ENCODE results near the gene MIEF2. TPM values are rescaled to one million over a fixed set of nuclear protein-coding genes. Genes with fewer than 3 reads are reported as not detected.

Gene MIEF2
- total and polyA plus RNA-seq, 2 donors from 2014 or later: 19.3 to 25.3 TPM

GRCh38 chr17:18256776-18257175 is 3.7 kb upstream of the MIEF2 start:
- TF ChIP-seq, protein P1, sequence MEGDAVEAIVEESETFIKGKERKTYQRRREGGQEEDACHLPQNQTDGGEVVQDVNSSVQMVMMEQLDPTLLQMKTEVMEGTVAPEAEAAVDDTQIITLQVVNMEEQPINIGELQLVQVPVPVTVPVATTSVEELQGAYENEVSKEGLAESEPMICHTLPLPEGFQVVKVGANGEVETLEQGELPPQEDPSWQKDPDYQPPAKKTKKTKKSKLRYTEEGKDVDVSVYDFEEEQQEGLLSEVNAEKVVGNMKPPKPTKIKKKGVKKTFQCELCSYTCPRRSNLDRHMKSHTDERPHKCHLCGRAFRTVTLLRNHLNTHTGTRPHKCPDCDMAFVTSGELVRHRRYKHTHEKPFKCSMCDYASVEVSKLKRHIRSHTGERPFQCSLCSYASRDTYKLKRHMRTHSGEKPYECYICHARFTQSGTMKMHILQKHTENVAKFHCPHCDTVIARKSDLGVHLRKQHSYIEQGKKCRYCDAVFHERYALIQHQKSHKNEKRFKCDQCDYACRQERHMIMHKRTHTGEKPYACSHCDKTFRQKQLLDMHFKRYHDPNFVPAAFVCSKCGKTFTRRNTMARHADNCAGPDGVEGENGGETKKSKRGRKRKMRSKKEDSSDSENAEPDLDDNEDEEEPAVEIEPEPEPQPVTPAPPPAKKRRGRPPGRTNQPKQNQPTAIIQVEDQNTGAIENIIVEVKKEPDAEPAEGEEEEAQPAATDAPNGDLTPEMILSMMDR (IDR thresholded peaks at IDR 0.05; ENCODE audit: borderline replicate concordance, extremely low read depth, insufficient read depth): no peak
- H3K27me3 ChIP-seq (ENCODE audit: control insufficient read depth, insufficient read depth, low read length): no peaks in the 10 kb centered on the region
- DNase-seq: peak in 1 of 5 donors; percentile 61
- H3K27ac ChIP-seq (ENCODE audit: low read depth in 2 of 2, low read length in 2 of 2): peak overlapping the region in 1 of 2 donors; percentile 95
- peaks cover 3 to 24% (median 12%) of the 10 kb centered on the region in 3 donors for H3K36me3 ChIP-seq (ENCODE audit: control insufficient read depth in 2 of 3, insufficient read depth in 3 of 3, low read length in 3 of 3)
- peaks cover 0 to 34% (median 18%) of the 10 kb centered on the region in 3 donors for H3K4me1 ChIP-seq (ENCODE audit: control insufficient read depth in 2 of 3, insufficient read depth in 2 of 3, low read depth in 1 of 3, low read length in 3 of 3)
- H3K9me3 ChIP-seq (ENCODE audit: control insufficient read depth in 2 of 3, insufficient read depth in 1 of 3, low read length in 3 of 3): no peaks in the 10 kb centered on the region
- no peak for FAIRE-seq
- peak overlapping the region in 2 of 3 donors; percentile 54 to 97 for H3K9ac ChIP-seq (ENCODE audit: low read length in 3 of 3)
- H3K4me3 ChIP-seq (ENCODE audit: low read length in 3 of 3): peak overlapping the region in 2 of 3 donors; percentile 90 to 93
- intact Hi-C loops (cut with DNase I): no loop called here

DNA sequence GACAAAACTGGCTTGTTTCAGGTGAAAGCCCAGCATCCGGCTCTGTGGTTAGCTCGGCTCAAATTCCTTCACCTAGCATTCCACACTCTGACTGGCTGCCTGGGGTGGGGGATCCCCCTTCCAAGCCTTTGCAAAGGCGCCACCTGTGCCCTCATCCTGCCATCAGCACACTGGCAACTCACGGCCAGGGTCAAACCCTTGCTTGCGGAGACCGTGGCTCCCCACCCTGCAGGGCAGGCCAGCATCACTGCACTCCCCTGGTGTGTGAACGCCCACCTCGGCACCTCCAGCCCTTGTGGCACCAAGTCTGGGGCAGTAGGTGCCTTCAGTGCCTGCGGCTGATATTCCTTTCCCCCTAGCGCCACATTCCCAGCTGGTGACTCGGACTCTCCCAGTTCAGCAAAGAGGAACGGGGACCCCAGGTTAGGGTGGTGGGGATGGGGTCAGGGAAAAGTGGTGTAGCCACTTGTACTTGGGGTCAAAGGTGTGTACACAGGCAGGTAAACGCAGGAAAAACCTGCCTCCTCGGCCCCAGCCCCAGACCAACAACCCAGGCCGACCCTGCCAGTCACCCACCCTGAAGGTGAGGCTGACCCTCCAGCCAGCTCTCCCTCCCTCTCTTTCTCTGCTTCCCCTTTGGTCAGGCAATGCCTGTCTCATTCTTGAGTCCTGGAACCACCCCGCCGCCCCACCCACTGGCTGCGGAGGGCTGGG is 3.0 kb upstream of the MIEF2 start:
- Histone ChIP-seq H3K4me3 (ENCODE audit: low read length in 3 of 3) (peak overlapping the region; percentile 83 to 93 (median 90)), H3K36me3 (ENCODE audit: control insufficient read depth in 2 of 3, insufficient read depth in 3 of 3, low read length in 3 of 3) (peaks cover 3 to 18% (median 12%) of the 10 kb centered on the region in 3 donors), H3K27me3 (ENCODE audit: control insufficient read depth, insufficient read depth, low read length) (no peaks in the 10 kb centered on the region), H3K9me3 (ENCODE audit: control insufficient read depth in 2 of 3, insufficient read depth in 1 of 3, low read length in 3 of 3) (no peaks in the 10 kb centered on the region), H3K9ac (ENCODE audit: low read length in 3 of 3) (peak overlapping the region; percentile 54 to 97 (median 71)), H3K4me1 (ENCODE audit: control insufficient read depth in 2 of 3, insufficient read depth in 2 of 3, low read depth in 1 of 3, low read length in 3 of 3) (peaks cover 0 to 41% (median 23%) of the 10 kb centered on the region in 3 donors), H3K27ac (ENCODE audit: low read depth in 2 of 2, low read length in 2 of 2) (peak overlapping the region; percentile 94 to 95)
- TF ChIP-seq, protein P1 (IDR thresholded peaks at IDR 0.05; ENCODE audit: borderline replicate concordance, extremely low read depth, insufficient read depth): no peak
- intact Hi-C loops (cut with DNase I): no loop called here
- FAIRE-seq: no peak
- peak; percentile 49 to 86 (median 63) for DNase-seq

DNA sequence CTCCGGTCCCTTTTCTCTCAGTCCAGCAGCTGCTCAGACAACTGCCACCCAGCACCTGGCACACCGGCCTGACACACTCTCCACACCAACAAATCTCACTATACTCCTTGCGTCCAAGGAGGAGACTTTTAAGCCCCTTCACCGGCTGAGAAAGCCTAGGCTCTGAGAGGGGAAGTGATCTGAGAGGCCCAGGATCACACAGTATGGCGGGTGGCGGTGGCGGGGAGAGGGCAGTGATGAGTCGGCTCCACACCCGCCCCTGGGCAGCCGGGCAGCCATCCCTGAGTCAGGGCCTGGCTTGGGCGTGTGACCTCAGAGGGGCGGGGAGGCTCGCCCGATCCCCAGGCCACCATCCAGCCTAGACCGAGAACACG is 2.5 kb upstream of the MIEF2 start:
- H3K4me1 ChIP-seq (ENCODE audit: control insufficient read depth in 2 of 3, insufficient read depth in 2 of 3, low read depth in 1 of 3, low read length in 3 of 3): peaks cover 0 to 43% (median 23%) of the 10 kb centered on the region in 3 donors
- H3K4me3 ChIP-seq (ENCODE audit: low read length in 3 of 3): peak overlapping the region; percentile 83 to 93 (median 90)
- TF ChIP-seq, protein P1 (IDR thresholded peaks at IDR 0.05; ENCODE audit: borderline replicate concordance, extremely low read depth, insufficient read depth): no peak
- peak overlapping the region; percentile 54 to 97 (median 71) for H3K9ac ChIP-seq (ENCODE audit: low read length in 3 of 3)
- DNase-seq (peak; percentile 45 to 92 (median 58)), FAIRE-seq (no peak)
- intact Hi-C loops (cut with DNase I): no loop called here
- H3K27ac ChIP-seq (ENCODE audit: low read depth in 2 of 2, low read length in 2 of 2): peak overlapping the region; percentile 94 to 95
- H3K36me3 ChIP-seq (ENCODE audit: control insufficient read depth in 2 of 3, insufficient read depth in 3 of 3, low read length in 3 of 3): peaks cover 3 to 13% (median 12%) of the 10 kb centered on the region in 3 donors
- no peaks in the 10 kb centered on the region for H3K27me3 ChIP-seq (ENCODE audit: control insufficient read depth, insufficient read depth, low read length)
- H3K9me3 ChIP-seq (ENCODE audit: control insufficient read depth in 2 of 3, insufficient read depth in 1 of 3, low read length in 3 of 3): no peaks in the 10 kb centered on the region

All from kidney (tissue), 14 donors.